Ammon's horn (tissue), 1 donor: ENCODE results near the gene FOXD2.

Source experiments
- DNase-seq: peaks from one replicate; pipeline ENCODE4 v3.0.0-alpha.2; 2016; ENCODE audit warnings: low spot score

The FOXD2 gene

DNA sequence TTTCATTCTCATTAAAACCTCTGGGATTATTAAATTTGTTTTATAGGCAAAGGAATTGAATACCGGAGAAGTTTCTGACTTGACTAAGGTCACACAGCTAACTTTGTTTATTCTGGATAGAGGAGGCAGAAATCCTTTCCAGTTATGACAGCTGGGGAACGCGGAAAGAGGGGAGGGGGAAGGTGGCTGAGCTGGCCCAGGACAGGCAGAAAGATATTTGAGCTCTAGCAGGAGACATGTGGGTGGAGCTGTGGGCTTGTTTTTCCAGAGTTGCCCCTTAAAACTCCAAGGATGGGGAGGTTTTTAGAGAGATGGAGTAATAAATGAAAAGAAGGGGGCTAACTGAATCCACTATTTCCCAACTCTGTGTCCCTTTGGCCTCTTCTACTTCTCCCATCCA, 27.8 kb downstream of the FOXD2 start:
- DNase-seq, result no peak

DNA sequence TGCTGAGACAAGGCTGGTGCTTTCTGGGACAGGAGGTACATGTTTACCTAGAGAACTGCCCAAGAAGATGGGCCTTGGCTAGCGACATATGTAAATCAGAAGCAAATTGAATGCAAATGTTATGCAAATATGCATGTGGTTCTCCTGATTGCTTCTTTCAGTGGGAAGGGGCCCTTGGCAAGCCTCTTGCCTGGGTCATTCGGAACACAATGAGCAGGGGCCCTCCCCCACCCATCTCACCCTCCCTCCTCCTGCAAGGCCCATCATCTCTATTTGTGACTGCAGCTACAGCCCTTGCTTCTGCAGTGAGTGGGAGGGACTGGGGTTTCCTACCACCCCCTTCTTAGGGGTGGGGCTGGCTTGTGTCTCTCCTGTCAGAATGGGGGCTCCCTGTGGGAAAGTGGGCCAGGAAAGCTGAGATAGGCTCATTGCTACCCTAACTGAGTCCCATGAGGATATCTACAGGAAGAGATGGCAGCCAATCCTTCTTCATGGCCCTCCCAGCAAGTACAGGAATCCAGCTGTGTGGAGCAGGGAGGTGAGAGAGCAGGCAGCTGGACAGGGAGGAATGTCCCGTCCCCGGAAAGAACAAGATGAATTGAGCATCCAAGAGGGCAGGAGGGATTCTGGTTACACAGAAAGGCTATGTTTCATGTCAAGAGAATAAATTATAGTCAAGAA, 31.0 kb downstream of the FOXD2 start:
- DNase-seq, result no peak

DNA sequence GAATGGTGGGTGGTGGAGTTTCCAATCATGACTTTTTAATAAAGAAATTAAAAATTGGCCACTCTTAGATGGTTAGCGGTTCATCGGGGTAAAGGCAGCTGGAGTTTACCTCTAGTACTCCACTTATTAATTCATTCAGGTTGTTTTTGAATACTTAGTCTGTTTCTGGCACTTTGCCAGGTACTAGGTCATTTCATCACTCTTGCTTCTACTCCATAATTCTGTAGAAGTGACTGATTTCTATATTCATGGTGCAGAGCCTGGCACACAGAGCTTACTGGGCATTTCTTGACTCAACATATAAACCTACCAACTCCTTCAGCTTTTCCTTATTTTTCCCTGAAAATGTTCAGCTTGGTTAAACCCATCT, 31.5 kb downstream of the FOXD2 start:
- DNase-seq, result no peak

DNA sequence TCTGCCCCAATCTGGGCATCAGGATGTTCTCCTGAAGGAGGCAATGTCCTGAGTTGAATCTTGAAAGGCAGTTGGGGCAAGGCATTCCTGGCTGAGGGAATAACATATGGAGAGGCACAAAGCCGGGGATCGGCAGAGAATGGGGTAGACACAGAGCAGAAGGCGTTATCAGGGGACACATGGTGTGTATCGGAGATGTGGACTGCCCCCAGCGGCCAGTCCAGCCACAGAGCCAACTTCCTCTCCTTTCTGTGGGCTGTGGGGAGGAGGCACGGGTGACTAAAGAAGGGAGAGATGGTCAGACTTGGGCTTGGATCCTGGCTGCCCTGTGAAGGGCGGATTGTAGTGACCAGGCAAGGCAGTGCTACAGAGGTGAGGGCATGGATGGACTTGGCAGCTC, 32.1 kb downstream of the FOXD2 start:
- DNase-seq, result no peak

DNA sequence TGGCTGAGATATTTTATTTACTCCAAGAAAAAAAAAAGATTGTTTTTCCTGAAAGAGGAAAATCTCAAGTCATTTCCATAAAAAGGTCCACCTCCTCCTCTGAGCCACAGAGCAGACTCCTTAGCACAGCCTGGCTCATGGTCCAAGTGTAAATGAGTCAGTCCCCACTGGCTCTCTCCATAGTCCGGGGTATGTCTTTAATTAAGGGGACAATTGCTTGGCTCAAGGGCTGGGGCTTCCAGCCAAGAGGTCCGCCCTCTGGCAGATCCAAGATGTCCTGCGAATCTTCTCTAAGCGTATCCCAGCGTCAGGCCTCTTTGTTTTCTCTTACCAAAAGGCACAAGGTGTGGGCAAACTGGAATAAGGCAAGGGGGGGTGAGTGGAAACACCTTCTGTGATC, 33.3 kb downstream of the FOXD2 start:
- DNase-seq, result no peak

DNA sequence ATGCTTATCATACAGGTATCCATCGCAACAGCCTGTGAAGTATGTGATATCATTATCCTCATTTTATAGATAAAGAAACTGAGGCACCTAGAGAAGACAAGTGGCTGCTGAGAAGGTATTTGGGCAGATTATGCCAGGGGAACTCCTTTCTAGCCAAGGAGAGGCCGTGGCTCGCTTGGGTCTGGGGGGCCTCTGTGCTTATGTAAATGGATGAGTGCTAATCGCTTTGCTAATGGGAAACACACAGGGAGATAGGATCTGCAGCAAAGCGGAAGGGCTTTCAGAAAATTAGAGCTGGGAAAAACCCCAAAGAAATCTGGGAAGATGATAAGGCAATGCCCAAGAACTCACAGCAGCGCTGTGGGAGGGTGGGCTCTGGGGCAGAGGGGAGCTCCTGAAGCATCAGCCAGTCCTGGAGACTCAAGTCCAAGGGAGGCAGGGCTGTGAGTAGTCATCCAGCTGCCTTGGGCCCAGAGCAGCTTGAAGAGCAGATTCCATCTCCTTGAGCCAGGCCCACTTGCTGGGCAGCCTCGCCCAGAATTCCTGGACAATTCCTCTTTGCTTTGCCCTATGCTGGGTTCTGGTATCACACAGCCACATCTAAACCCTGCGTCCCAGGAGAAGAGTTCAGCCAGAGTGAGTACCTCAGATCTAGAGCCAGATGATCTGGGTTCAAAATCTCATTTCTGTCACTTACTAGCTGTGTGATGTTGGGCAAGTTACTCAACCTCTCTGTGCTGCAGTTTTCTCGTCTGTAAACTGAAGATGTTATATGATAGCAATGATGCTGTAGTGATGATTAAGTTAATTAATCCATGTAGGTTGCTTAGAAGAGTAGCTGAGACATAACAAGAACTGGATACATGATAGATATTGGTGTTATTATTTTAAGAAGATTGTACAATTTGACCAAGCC, 36.7 kb downstream of the FOXD2 start:
- no peak for DNase-seq

DNA sequence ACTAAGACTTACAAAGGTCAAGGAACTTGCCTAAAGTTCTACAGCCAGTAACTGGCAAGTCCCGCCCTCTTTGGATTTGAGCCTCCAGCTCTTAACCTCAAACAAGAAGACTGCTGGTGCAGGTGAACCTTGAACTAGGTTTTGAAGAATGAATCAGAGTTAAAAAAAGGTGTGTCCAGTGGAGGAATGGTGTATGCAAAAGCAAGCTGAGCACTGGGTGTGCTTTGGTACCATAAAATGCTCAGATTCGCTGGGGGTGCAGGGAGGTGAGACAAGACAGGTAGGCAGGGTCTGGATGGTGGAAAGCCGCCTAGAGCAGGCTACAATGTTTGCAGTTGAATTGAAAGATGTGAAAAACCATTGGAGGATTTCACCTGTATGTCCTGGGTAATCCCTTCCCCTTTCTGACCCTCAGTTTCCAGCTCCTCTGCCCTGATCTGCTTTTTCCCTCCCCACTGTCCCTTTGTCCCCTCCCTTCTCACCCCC, 39.8 kb downstream of the FOXD2 start:
- no peak for DNase-seq

DNA sequence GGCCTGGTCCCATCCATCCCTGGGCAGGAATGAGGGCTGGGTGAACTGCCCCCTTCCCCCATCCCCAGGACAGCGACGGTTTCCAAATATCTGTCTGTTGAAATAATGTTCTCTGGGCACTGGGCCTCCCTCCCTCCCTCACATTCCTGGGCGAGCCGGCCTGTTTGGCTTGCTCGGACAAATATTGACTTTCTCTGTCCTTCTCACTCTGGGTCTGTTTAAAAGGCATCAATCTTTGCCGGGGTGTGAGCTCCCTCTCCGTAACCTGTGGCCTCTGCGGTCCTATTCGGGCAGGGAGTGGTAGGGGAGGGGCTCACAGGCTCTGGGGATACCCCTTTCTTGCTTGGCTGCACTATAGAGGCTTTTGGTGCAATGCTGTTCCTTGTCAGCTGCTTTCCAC, 40.2 kb downstream of the FOXD2 start:
- DNase-seq, result no peak

DNA sequence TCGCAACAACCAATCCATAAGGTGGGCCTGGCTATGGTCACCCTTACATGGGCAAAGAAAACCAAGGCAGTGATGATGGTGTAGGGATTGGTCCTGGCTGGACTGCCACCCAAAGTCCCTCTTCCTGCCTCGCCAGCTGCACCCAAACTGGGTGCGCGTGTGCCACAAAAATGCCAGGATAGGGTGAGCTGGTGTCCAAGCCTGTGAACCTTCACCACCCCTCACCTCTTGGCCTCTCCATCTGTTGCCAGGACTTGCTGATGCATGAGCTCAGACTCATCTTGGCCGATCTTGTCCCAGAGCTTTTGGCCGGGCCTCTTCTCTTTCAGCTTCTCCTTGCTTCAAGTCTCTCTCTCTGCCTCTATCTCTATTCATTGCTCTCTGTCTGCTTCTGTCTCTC, 41.8 kb downstream of the FOXD2 start:
- no peak for DNase-seq

DNA sequence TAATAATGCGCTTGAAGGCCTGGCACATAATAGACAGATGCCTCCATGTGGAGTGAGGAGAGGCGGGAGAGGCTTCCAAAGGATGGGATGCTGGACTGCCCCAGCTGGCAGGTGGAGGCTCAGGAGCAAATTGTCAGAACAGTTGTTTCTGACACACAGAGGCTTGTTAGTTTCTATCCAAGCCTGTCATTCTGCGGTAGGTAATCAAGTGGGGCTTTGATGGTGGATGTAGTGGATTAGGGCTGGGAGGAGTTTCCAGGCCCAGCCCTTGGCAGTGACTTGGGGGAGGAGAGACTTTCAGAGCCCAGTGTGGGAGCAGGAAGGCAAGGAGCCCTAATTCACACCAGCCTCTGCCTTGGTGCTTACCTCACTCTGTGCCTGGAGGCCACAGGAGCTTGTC, 44.1 kb downstream of the FOXD2 start:
- no peak for DNase-seq

DNA sequence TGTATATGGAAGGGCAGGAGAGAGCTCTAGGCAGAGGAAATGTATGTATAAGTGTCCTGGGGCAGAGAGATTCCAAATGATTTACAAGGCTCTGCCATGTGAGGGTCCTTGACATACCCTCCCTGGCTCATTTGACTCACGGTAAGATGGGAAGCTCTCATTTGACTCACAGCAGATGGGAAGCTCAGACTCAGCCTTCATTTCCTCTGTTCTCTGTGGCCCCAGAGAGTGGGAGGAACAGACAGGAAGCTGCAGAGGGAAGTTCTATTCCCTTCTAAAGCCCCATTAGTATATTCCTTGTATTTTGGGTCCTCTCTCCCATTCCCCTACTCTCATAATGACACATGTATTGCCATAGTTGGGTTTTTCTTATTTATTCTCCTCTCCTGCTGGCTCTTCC, 44.9 kb downstream of the FOXD2 start:
- no peak for DNase-seq

DNA sequence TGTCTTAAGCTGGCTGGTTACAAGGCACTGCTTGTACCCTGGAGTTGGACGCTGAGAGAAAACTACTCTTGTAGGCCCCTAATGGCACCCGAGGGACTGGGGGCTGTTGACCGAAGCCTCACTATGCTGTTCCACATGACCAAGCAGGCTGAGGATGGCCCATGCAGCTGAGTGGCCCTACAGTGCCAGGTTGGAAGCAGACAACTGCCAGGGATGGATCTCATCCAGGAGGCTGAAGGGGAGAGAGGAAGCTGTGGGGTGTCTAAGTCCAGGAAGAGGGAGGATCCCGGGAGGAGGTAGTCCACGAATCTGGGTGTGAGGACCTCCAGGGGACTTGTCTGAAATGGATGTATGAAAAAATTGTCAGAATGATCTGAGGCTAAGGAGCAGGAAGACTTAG, 45.8 kb downstream of the FOXD2 start:
- DNase-seq, result no peak

DNA sequence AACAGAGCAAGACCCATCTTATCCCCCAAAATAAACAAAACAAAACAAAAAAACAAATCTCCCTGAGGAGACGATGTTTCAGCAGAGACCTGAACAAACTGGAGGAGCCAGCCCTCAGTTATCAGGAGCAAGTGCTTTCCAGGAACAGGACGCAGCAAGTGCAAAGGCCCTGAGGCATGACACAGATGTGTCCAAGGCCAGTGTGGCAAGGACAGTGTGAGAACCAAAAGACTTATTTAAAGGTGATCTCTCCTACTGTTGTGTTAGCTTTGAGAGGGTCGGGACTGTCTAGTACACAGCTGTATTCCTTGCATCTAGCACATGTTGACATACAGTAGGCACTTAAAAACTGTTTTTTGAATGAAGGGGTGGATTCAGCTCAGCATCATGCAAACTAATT, 48.0 kb downstream of the FOXD2 start:
- no peak for DNase-seq

DNA sequence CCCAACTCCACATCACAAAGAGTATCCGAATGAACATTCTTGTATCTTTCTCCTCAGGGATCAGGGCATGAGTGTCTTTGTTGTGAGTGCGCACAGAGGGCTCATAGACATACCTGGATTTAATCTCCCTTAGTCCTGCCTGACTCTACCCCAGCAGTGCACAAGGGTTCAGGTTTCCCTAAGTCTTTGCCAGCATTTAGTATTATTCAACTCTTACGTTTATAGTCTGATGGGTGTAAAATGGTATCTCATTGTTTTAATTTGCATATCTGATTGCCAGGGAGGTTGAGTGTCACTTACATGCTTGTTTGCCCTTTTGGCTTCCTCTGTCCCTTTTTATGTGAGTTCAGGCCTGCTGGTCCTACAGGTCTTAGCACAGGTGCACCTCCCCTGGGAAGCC, 49.5 kb downstream of the FOXD2 start:
- DNase-seq, result no peak

DNA sequence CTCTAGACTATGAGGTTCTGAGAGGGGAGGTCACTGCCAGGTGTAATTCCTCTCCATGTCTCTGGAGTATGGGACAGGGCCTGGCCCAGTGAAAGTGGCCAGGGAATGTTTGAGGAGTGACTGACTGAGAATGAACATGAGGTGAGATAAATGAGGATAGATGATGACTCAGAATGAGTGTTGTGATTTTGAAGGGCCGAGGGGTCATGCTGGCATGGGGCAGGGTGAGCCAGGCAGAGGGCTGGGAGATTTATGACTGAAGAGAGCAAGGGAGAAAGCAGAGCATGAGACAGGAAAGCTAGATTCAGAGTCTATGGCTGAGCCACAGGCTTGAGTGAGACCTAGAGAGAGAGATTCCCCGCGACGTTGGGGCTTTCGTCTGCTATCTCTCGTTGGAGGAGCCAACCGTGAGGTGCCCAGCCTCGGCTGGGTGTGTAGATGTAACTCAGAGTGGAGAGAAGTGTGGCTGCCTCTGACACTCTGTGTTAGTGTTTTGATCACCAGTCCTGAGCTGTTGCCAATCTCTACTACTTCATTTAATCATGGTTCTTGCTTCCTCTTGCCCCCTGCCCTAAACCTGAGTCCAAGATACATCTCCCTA, 50.1 kb downstream of the FOXD2 start:
- no peak for DNase-seq
